ENCODE measurements around the gene TFDP2. TPM values are rescaled to one million over a fixed set of nuclear protein-coding genes. Genes with fewer than 3 reads are reported as not detected.

TFDP2 gene
- total and polyA plus RNA-seq, 2 experiments from 2014 or later = 26.8 to 55.4 TPM

DNA sequence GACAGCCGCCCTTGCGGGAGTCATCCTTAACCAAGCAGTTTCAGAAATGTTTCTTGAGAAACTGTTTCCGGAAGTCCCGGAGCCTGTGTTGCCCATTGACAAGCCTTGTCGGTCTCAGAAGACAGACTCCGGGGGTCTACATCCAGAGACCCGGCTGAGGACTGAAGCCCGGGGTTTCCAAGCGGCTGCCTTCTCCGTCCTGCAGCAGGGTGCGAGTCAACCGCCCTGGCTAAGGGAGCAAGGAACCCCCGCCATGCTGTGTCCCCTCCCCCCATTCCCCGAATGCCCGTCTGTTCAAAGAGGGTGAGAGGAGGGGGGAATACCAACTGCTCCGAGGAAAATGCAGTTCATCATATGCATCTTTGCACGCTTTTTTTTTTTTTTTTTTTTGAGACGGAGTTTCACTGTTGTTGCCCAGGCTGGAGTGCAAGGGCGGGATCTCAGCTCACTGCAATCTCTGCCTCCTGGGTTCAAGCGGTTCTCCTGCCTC lies 211.3 kb downstream of the TFDP2 start:
- no peak for DNase-seq
- H3K27me3 ChIP-seq (replicated peaks; ENCODE audit: insufficient read depth) = no peaks in the 10 kb centered on the region
- peaks cover 6% of the 10 kb centered on the region for H3F3A ChIP-seq (ENCODE audit: insufficient read depth)
- 96 to 98% methylated on average over 16 to 20 of the region's 20 CpGs for WGBS, 2 experiments (ENCODE audit: low coverage in 1 of 2, low lambda C conversion rate in 2 of 2, missing lambda C conversion rate in 2 of 2)
- H4K20me1 ChIP-seq (ENCODE audit: insufficient read depth) = no peaks in the 10 kb centered on the region
- H3K9me2 ChIP-seq (ENCODE audit: insufficient read depth) = no peaks in the 10 kb centered on the region
- H3K79me2 ChIP-seq (ENCODE audit: insufficient read depth) = no peaks in the 10 kb centered on the region
- H3K9ac ChIP-seq = no peak overlapping the region
- H3K9me3 ChIP-seq (ENCODE audit: low read depth) = no peaks in the 10 kb centered on the region
- no peak overlapping the region for H3K27ac ChIP-seq
- H2AFZ ChIP-seq = no peak overlapping the region
- H3K4me3 ChIP-seq = no peak overlapping the region
- TF ChIP-seq EZH2phosphoT487 (IDR thresholded peaks at IDR 0.05; ENCODE audit: insufficient read depth, low read depth) (no peak), EZH2 (IDR thresholded peaks at IDR 0.05; ENCODE audit: insufficient read depth, poor library complexity, severe bottlenecking) (no peak)
- peaks cover 14% of the 10 kb centered on the region for H3K4me1 ChIP-seq (ENCODE audit: insufficient read depth)
- in situ Hi-C loops (cut with MboI) = no loop called here
- no peak overlapping the region for H3K4me2 ChIP-seq (ENCODE audit: unreplicated experiment)
- H3K36me3 ChIP-seq (ENCODE audit: low read depth) = no peaks in the 10 kb centered on the region

DNA sequence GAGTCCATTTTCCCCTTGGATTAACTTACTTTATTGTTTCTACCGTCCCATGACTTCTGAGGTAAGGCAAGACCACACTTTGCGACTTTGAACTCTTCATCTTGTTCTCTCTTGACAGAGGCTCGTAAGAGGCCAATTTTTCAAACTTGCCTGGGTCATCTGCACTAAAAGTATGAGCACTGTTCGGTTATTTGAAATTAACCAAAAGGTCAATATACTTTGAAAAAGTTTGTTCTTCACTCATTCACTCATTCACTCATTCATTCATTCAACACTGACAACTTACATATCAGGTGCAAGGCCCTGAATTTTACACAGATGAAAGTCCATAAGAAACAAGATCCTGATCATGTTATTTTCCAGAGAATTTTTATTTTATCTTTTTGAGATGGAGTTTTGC lies 215.0 kb downstream of the TFDP2 start:
- Histone ChIP-seq H3K9me3 (ENCODE audit: low read depth) (no peaks in the 10 kb centered on the region), H4K20me1 (ENCODE audit: insufficient read depth) (no peaks in the 10 kb centered on the region), H3K27ac (no peak overlapping the region), H3K4me3 (no peak overlapping the region), H3K79me2 (ENCODE audit: insufficient read depth) (no peaks in the 10 kb centered on the region), H3K27me3 (replicated peaks; ENCODE audit: insufficient read depth) (no peaks in the 10 kb centered on the region), H3K4me2 (ENCODE audit: unreplicated experiment) (no peak overlapping the region), H2AFZ (no peak overlapping the region), H3K4me1 (ENCODE audit: insufficient read depth) (no peaks in the 10 kb centered on the region), H3K36me3 (ENCODE audit: low read depth) (no peaks in the 10 kb centered on the region), H3K9ac (no peak overlapping the region), H3F3A (ENCODE audit: insufficient read depth) (no peaks in the 10 kb centered on the region), H3K9me2 (ENCODE audit: insufficient read depth) (no peaks in the 10 kb centered on the region)
- TF ChIP-seq EZH2phosphoT487 (IDR thresholded peaks at IDR 0.05; ENCODE audit: insufficient read depth, low read depth) (no peak), EZH2 (IDR thresholded peaks at IDR 0.05; ENCODE audit: insufficient read depth, poor library complexity, severe bottlenecking) (no peak)
- DNase-seq = no peak
- in situ Hi-C loops (cut with MboI) = no loop called here
- WGBS, 2 experiments (ENCODE audit: low coverage in 1 of 2, low lambda C conversion rate in 2 of 2, missing lambda C conversion rate in 2 of 2) = 68% methylated on average over 4 of the region's 4 CpGs

DNA sequence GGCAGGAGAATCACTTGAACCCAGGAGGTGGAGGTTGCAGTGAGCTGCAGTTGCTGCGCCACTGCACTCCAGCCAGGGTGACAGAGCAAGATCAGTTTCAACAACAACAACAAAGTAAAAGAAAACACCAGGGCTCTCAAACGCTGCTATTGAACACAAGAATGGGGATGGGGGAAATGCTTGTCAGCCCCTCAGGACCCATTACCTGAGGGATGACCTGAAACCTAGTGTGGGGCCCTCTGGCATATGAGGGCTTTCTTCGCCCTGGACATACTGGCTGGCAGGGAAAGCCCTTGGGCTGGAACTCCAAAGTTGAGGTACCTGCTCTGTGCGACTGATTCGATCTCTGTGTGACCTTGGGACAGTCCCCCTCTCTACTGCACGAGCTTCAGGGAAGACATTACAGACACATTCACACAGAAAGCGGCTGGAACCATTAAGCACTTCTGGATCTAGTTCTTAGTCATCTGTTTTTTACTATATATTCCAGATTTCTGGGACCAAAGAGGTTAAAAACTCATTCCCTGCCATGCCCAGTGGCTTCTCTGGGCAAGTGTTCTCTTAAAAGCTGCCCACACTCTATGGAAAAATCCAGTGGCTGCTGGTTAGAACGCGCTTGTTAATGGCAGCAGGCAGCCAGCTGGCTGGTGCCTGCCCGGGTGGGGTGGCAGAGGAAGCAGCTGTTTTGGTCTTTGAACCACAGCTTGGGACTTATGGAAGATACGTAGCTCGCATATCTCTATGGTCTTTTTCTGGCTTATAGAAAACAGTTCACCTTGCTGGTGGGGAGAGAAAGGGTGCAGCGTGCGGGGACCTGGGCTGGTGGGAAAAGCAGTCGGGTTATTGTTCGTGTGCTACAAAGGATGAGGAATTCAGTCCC lies 215.7 kb downstream of the TFDP2 start:
- DNase-seq = no peak
- no peaks in the 10 kb centered on the region for H3K4me1 ChIP-seq (ENCODE audit: insufficient read depth)
- no peak overlapping the region for H2AFZ ChIP-seq
- H3K4me3 ChIP-seq = no peak overlapping the region
- H3K9me2 ChIP-seq (ENCODE audit: insufficient read depth) = no peaks in the 10 kb centered on the region
- H4K20me1 ChIP-seq (ENCODE audit: insufficient read depth) = no peaks in the 10 kb centered on the region
- in situ Hi-C loops (cut with MboI) = no loop called here
- no peaks in the 10 kb centered on the region for H3K27me3 ChIP-seq (replicated peaks; ENCODE audit: insufficient read depth)
- no peak overlapping the region for H3K4me2 ChIP-seq (ENCODE audit: unreplicated experiment)
- H3F3A ChIP-seq (ENCODE audit: insufficient read depth) = no peaks in the 10 kb centered on the region
- WGBS, 2 experiments (ENCODE audit: low coverage in 1 of 2, low lambda C conversion rate in 2 of 2, missing lambda C conversion rate in 2 of 2) = 71% methylated on average over 16 of the region's 16 CpGs
- H3K9ac ChIP-seq = no peak overlapping the region
- H3K27ac ChIP-seq = no peak overlapping the region
- no peaks in the 10 kb centered on the region for H3K79me2 ChIP-seq (ENCODE audit: insufficient read depth)
- no peaks in the 10 kb centered on the region for H3K9me3 ChIP-seq (ENCODE audit: low read depth)
- H3K36me3 ChIP-seq (ENCODE audit: low read depth) = no peaks in the 10 kb centered on the region
- TF ChIP-seq EZH2phosphoT487 (IDR thresholded peaks at IDR 0.05; ENCODE audit: insufficient read depth, low read depth) = no peak
- no peak for TF ChIP-seq EZH2 (IDR thresholded peaks at IDR 0.05; ENCODE audit: insufficient read depth, poor library complexity, severe bottlenecking)

DNA sequence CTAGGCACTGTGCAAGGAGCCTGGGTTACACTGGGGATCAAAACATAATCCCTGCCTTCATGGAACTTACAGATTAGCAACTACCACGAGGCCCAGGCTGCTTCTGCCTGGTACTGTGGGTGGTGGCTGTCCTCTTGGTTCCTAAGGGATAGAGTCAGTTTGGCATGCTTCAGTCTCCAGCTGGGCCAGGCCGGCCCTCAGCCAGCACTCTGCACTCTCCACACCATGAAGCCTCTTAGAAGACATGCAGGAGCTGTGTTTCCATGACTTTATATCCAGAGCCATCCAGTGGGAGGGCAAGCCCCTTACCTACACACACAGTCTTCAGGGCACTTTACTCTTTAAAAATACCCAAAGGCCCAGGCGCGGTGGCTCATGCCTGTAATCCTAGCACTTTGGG lies 218.5 kb downstream of the TFDP2 start:
- Histone ChIP-seq H3K4me2 (ENCODE audit: unreplicated experiment) (no peak overlapping the region), H3K79me2 (ENCODE audit: insufficient read depth) (no peaks in the 10 kb centered on the region), H3K9me3 (ENCODE audit: low read depth) (no peaks in the 10 kb centered on the region), H2AFZ (no peak overlapping the region), H3K9me2 (ENCODE audit: insufficient read depth) (no peaks in the 10 kb centered on the region), H3K27ac (no peak overlapping the region), H3F3A (ENCODE audit: insufficient read depth) (no peaks in the 10 kb centered on the region), H4K20me1 (ENCODE audit: insufficient read depth) (no peaks in the 10 kb centered on the region), H3K36me3 (ENCODE audit: low read depth) (peaks cover 4% of the 10 kb centered on the region), H3K4me3 (no peak overlapping the region), H3K9ac (no peak overlapping the region), H3K27me3 (replicated peaks; ENCODE audit: insufficient read depth) (no peaks in the 10 kb centered on the region), H3K4me1 (ENCODE audit: insufficient read depth) (no peaks in the 10 kb centered on the region)
- in situ Hi-C loops (cut with MboI) = no loop called here
- TF ChIP-seq EZH2phosphoT487 (IDR thresholded peaks at IDR 0.05; ENCODE audit: insufficient read depth, low read depth) (no peak), EZH2 (IDR thresholded peaks at IDR 0.05; ENCODE audit: insufficient read depth, poor library complexity, severe bottlenecking) (no peak)
- WGBS, 2 experiments (ENCODE audit: low coverage in 1 of 2, low lambda C conversion rate in 2 of 2, missing lambda C conversion rate in 2 of 2) = 94 to 99% methylated on average over 4 of the region's 4 CpGs
- no peak for DNase-seq

All from GM23248 (cell line).